ENCODE results near the gene KDM8.

KDM8 gene

GRCh38 chr16:27203507-27204311 lies at the start of gene KDM8:
TSS of gene KDM8 (plus strand) at chr16:27203526. CDS start at chr16:27210124, 6,598 bp downstream.
- peak; percentile 99 for DNase-seq (ENCODE audit: low read depth in 2 of 2)

DNA sequence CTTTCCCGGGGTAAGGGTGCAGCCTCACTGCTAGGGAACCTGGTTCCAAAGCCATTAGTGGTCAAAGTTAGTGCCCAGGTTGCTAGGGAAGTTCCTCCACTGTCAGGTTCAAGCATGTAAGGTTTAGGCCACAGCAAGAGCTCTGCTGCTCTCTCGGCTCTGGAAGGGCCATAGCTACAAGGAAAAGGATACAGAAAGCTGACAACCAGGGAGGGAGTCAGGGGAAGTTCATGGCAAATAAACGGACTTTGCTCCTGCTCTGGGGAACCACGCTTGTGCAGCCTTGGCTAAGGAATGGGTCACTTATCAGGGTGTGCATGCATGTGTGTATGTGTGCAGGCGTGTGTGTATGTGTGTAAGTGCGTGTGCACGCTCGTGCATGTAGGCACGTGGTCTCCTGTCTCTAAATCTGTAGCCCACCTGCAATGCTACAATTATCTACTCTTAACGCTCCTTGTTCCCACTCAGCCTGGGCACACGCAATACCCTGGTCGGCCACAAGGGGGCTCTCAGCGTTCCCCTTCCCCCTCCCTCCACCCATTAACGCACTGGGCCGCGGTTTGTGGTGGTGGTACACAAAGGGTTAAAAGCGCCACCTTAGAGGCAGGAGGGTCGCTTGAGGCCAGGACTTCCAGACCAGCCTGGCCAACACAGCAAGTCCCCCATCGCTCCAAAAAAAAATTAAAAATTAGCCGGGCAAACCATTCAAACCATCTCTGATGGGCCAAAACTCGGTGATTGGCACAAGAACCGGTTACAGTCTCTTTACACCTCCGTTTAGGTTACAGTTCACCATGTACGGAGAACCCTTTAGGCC lies 48.4 kb upstream of the KDM8 start:
- DNase-seq (ENCODE audit: low read depth in 2 of 2): peak; percentile 47 to 65

DNA sequence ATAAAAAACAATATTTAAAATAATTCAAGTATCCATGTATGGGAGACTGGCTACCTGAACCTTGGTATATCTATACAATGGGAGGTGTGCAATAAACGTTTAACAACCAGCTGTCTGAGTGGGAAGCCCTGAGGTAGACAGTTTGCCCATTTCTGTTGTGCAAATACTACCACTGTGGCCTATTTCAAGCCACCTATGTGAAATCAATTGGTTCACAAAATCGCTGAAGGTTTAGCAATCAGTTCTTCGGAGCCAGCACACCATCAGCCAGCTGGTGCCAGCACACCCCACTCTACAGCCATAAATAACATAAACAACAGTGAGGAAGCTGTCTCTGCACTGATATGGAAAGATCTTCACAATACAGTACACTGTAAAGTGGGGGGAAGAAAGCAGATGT lies 46.7 kb upstream of the KDM8 start:
- DNase-seq (ENCODE audit: low read depth in 2 of 2): no peak

DNA sequence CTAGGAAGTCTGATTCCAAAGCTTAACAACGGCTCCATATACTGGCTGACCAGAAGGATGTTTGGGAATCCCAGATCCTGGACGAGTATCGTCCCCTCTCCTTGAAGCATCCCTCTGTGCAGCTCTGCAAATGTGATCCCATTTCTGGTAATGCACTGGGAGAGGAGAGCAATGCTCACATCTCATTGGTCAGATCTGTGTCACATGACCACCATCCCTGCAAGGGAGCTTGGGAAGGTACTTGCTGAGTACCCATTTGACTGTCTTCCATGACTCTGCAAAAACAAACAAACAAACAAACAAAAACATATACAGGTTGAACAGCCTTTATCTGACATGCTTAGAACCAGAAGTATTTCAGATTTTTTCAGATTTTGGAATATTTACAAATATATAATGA lies 41.9 kb upstream of the KDM8 start:
- DNase-seq (ENCODE audit: low read depth in 2 of 2): no peak

GRCh38 chr16:27164352-27164751 lies 39.0 kb upstream of the KDM8 start:
- no peak for DNase-seq (ENCODE audit: low read depth in 2 of 2)

GRCh38 chr16:27165576-27165975 lies 37.8 kb upstream of the KDM8 start:
- DNase-seq (ENCODE audit: low read depth in 2 of 2): no peak

- DNase-seq (ENCODE audit: low read depth in 2 of 2): no peak
Observed at GRCh38 chr16:27168790-27169189, 34.5 kb upstream of the KDM8 start.

GRCh38 chr16:27169511-27170071 lies 33.7 kb upstream of the KDM8 start:
- peak; percentile 66 to 76 for DNase-seq (ENCODE audit: low read depth in 2 of 2)

GRCh38 chr16:27171584-27171983 lies 31.7 kb upstream of the KDM8 start:
- DNase-seq (ENCODE audit: low read depth in 2 of 2): no peak

DNA sequence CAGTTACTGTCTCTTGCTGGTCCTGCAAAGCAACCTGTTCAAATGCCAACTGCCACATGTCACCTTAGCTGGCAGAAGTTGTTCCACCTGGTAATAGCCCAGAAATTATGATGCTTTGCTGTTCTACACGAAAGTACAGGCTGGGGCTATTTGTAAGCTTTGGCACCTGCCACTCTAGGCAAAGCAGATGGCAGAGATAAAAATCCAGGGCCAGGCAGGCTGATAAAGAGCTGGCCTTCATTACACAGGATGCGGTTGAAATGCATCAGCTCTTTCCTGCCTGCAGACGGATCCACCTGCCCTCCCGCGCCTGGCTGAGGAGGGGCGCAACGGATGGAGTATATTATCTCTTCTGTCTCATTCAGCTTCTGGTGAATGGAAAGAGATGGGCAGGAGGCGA lies 29.3 kb upstream of the KDM8 start:
- DNase-seq (ENCODE audit: low read depth in 2 of 2): peak in 1 of 2 donors; percentile 28

DNA sequence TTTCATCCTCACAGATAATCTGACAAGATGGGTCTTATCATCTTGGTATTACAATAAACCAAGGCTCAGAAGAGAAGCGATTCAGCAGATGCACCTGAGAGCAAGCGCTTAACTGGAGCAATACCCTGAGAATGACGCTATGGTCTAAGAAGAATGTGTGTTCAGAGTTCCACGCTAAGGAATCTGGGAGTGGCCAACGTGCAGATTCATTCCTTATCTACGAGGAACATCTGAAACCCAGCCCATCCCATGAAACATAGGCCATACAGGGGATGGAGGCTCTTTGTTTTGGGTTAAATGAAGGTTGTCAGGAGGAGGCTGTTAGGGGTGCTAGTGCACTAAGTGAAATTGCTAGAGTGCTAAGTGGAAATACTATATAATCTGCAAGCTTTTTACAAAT lies 28.5 kb upstream of the KDM8 start:
- DNase-seq (ENCODE audit: low read depth in 2 of 2): no peak

DNA sequence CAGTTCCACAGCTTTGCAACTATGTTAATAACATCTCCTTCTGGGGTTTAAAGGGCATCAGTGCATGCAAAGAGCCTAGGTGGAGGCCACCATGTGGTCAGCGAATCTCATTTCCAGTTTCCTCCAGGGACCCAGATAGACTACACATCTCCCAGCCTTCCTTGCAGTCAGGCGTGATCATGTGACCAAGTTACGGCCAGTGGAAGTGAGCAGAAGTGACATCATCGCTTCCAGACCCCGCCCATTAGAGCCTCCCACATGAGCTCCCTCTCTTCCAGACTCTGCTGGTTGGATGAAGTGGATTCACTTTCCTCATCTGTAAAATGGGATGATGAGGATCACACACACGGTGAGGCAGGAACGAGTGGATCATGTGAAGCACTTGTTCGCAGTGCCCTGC lies 27.4 kb upstream of the KDM8 start:
- DNase-seq (ENCODE audit: low read depth in 2 of 2): no peak

- no peak for DNase-seq (ENCODE audit: low read depth in 2 of 2)
Observed at GRCh38 chr16:27177031-27177774, 26.1 kb upstream of the KDM8 start.

DNA sequence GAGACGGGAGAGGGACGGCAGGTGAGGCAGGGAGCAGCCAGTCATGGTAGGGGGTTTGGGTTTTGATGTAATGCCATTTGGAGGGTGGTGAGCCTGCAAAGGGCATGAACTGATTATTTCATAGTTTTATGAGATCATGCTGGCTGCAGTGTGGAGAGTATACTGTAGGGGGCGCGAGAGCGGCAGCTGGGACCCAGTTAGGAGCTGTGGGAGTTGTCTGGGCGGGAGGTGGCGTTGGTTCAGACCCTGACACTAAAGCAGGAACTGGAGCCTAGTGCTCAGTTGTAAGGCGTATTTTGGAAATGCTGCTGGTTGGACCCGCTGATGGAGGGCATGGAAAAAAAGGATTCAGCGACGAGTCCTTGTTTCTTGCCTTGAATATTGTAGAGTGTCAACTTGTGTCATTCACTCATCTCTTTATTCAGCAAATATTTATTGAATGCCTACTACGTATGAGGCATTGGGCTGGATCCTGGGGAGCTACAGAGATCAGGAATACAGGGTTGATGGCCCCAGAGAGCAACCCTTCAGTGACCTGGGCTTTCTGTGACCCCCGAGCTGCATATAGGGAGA lies 23.7 kb upstream of the KDM8 start:
- peak; percentile 78 to 84 for DNase-seq (ENCODE audit: low read depth in 2 of 2)

- no peak for DNase-seq (ENCODE audit: low read depth in 2 of 2)
Observed at GRCh38 chr16:27181019-27181790, 22.1 kb upstream of the KDM8 start.

DNA sequence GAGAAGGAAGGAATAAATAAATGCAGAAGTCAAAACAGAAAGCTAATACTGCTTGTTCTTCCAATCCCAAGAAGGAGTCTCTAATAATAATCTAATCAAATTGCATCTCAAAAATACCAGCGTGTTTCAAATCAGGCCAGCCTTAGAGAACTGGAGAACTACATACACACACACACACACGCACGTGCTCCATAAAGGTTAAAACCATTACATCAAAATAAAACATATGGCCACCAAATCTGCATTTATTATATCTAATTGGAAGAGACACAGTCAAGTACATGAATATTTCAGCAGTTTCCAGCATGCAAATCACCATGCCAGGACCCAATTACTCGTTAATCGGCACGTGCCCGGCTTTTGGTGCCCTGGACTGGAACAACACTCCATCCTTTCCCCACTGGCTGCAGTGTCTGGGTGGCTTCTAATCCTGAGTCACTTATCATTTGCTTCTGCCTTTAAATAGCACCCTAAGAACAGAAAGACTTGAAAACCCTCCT lies 20.4 kb upstream of the KDM8 start:
- no peak for DNase-seq (ENCODE audit: low read depth in 2 of 2)

GRCh38 chr16:27185776-27186130 lies 17.6 kb upstream of the KDM8 start:
- DNase-seq (ENCODE audit: low read depth in 2 of 2): no peak

- DNase-seq (ENCODE audit: low read depth in 2 of 2): no peak
Observed at GRCh38 chr16:27188633-27189032, 14.7 kb upstream of the KDM8 start.

- DNase-seq (ENCODE audit: low read depth in 2 of 2): no peak
Observed at GRCh38 chr16:27189335-27189972, 13.9 kb upstream of the KDM8 start.

DNA sequence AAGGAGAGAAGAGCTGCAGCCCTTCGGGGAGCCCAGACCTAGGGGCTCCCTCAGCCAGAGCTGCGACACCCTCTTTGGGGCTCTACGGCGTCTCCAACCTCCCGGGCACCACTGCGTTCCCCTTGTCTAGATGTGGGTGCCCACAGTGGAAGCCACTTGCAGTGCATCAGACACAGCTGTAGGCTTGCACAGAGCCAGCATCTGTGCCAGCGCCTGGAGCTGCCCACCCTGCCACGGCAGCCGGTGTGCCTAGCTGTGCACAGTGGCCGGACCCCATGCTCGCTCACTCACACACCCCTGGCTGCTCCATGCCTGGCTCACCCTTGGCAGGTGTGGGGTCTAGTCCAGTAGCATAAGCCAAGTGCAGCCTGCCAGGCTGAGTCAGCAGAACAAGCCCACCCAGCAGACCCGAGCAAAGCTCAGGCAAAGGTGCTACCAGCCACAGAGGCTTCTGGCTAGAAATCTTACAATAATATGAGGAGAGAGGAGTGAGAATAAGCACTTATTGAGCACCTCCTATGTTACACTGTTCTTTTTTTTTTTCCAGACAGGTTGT lies 12.9 kb upstream of the KDM8 start:
- no peak for DNase-seq (ENCODE audit: low read depth in 2 of 2)

Data from stimulated activated CD4-positive, alpha-beta T cell treated with anti-CD3 and anti-CD28 coated beads, Interleukin-15, amount 100 ng/mL, for 48 hours (primary cell).